ENCODE data around the gene QPCTL. TPM values are rescaled to one million over a fixed set of nuclear protein-coding genes. Genes with fewer than 3 reads are reported as not detected.
A peak's percentile ranks its signal among the peaks of the same experiment; 100 is the strongest.
"Not testable (repeated sequence)": the region's sequence is repeated elsewhere in the genome, so short reads cannot be mapped to it uniquely, and the experiment has no call there.

QPCTL gene
- total RNA-seq, 3 donors from 2014 or later (not counting 1 experiment from before 2014, with no cell fraction given): 8.7 to 11.5 (median 10.0) TPM

DNA sequence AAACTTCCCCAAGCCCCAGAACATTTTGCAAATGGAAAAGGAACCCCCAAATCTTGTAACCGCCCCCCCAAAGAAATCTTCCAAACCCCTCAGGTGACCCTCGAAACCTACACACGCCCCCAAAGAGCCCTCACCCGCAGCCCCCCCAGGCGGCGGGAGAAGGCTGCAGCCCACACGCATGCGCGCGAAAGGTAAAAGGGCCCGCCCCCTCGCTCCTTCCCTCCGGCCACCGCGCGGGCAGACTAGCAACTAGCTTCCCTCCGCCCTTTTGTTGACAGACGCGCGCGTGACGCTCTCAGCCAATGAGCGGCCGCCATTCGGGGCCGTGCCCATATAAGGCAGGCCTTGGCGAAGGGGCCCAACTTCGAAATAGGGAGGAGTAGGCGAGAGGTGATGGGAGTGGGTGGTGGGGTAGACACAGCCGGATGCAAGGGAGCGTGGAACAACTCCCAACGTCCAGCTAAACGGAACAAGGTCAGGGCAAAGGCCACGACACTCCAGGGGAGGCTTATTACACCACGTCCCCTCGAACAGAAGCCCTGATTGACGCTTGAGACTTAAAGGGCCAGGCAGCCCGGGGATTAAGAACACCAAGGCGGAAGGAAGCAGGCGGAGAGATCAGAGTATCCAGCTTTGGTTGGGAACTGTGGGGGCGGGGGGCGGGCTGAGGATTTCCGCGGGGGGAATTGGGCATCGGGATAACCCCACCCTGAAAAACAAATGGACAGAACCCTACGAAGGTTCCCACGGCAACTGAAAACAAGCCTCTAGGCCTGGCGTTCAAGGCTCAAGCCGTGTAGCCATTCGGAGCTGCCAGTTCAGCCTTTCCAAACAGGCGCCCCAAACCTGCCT lies 24.9 kb downstream of the QPCTL start:
- H3K4me1 ChIP-seq (ENCODE audit: control insufficient read depth, insufficient read depth, low read length): peaks cover 18% of the 10 kb centered on the region
- intact Hi-C loops (cut with micrococcal nuclease): loop anchor here (1.0 kb wide), 3 partner anchors 13 to 210 kb away; partner anchors contain the start of genes FBXO46, QPCTL and VASP
- H3K27ac Mint-ChIP-seq: peak overlapping the region; percentile 90 to 93
- H3K27me3 ChIP-seq (ENCODE audit: control insufficient read depth, insufficient read depth, low read length): no peaks in the 10 kb centered on the region
- no peaks in the 10 kb centered on the region for H3K27me3 Mint-ChIP-seq (ENCODE audit: low read depth in 2 of 2)
- peaks cover 25 to 35% of the 10 kb centered on the region in 2 donors for H3K4me1 Mint-ChIP-seq
- TF ChIP-seq, protein P1, sequence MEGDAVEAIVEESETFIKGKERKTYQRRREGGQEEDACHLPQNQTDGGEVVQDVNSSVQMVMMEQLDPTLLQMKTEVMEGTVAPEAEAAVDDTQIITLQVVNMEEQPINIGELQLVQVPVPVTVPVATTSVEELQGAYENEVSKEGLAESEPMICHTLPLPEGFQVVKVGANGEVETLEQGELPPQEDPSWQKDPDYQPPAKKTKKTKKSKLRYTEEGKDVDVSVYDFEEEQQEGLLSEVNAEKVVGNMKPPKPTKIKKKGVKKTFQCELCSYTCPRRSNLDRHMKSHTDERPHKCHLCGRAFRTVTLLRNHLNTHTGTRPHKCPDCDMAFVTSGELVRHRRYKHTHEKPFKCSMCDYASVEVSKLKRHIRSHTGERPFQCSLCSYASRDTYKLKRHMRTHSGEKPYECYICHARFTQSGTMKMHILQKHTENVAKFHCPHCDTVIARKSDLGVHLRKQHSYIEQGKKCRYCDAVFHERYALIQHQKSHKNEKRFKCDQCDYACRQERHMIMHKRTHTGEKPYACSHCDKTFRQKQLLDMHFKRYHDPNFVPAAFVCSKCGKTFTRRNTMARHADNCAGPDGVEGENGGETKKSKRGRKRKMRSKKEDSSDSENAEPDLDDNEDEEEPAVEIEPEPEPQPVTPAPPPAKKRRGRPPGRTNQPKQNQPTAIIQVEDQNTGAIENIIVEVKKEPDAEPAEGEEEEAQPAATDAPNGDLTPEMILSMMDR (IDR thresholded peaks at IDR 0.05): no peak
- no peaks in the 10 kb centered on the region for H3K9me3 ChIP-seq (ENCODE audit: control insufficient read depth, insufficient read depth, low read length)
- H3K27ac ChIP-seq (ENCODE audit: low read length): peak overlapping the region; percentile 96
- H3K36me3 Mint-ChIP-seq: no peaks in the 10 kb centered on the region
- H3K9me3 Mint-ChIP-seq: no peaks in the 10 kb centered on the region
- peak; percentile 95 to 98 for DNase-seq
- ATAC-seq: peak; percentile 94 to 99 (median 95)
- H3K4me3 ChIP-seq (ENCODE audit: low read length): peak overlapping the region; percentile 63
- under 1% methylated on average over 51 of the region's 51 CpGs for WGBS (ENCODE audit: insufficient coverage)
- H3K36me3 ChIP-seq (ENCODE audit: control insufficient read depth, insufficient read depth, low read length): peaks cover 12% of the 10 kb centered on the region
- peak overlapping the region; percentile 98 for H3K4me3 Mint-ChIP-seq

DNA sequence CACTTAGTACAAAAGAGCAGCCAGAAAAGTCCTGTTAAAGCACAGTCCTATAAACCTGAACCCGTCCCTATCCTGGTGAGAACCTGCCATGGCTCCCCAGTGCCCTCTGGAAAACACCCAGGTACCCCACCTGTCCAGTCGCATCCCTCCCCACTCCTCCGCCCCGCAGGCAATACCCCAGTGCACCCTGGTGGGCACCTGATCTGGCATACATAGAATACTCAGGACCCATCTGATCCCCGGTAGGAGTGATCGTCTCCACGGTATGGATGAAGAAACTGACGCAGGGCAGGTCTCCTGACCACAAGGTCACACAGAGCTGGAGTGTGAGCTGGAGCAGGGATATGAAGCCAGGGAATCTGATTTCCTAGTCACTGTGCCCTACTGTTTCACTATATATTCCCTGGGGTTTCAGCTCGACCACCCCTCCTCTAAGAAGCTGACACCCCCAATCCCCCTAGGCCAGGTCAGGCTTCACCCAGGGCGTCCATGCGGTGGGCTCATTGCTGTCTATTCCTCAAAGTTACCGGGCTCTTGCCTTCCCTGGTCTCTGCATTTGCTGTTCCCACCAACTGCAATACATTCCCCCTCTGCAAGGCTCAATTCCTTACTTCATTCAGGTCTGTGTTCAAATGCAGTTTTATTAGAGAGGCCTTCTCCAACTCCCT lies 25.7 kb downstream of the QPCTL start:
- Mint-ChIP-seq H3K4me1 (peaks cover 25 to 35% of the 10 kb centered on the region in 2 donors), H3K4me3 (peak overlapping the region; percentile 98), H3K36me3 (no peaks in the 10 kb centered on the region), H3K27ac (peak overlapping the region; percentile 90 to 93), H3K27me3 (ENCODE audit: low read depth in 2 of 2) (no peaks in the 10 kb centered on the region), H3K9me3 (no peaks in the 10 kb centered on the region)
- TF ChIP-seq, protein P1 (IDR thresholded peaks at IDR 0.05): no peak
- Histone ChIP-seq H3K4me1 (ENCODE audit: control insufficient read depth, insufficient read depth, low read length) (peaks cover 18% of the 10 kb centered on the region), H3K27ac (ENCODE audit: low read length) (peak overlapping the region; percentile 96), H3K36me3 (ENCODE audit: control insufficient read depth, insufficient read depth, low read length) (peaks cover 9% of the 10 kb centered on the region), H3K9me3 (ENCODE audit: control insufficient read depth, insufficient read depth, low read length) (no peaks in the 10 kb centered on the region), H3K4me3 (ENCODE audit: low read length) (peak overlapping the region; percentile 63), H3K27me3 (ENCODE audit: control insufficient read depth, insufficient read depth, low read length) (no peaks in the 10 kb centered on the region)
- intact Hi-C loops (cut with micrococcal nuclease): loop anchor here (1.0 kb wide), 3 partner anchors 12 to 211 kb away; partner anchors contain the start of genes FBXO46, QPCTL and VASP
- ATAC-seq: no peak
- DNase-seq: peak in 1 of 2 donors; percentile 21
- WGBS (ENCODE audit: insufficient coverage): 78% methylated on average over 12 of the region's 12 CpGs

DNA sequence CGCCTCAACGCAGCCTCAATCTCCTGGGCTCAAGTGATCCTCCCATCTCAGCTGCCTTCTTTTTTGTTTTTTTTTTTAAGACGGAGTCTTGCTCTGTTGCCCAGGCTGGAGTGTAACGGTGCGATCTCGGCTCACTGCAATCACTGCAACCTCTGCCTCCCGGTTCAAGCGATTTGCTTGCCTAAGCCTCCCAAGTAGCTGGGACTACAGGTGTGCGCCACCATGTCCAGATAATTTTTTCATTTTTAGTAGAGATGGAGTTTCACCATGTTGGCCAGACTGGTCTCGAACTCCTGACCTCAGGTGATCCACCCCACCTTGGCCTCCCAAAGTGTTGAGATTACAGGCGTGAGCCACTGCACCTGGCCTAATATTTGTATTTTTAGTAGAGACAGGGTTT lies 27.6 kb downstream of the QPCTL start:
- H3K36me3 Mint-ChIP-seq; H3K4me3 Mint-ChIP-seq; H3K36me3 ChIP-seq (ENCODE audit: control insufficient read depth, insufficient read depth, low read length); DNase-seq; H3K27me3 Mint-ChIP-seq (ENCODE audit: low read depth in 2 of 2); H3K27me3 ChIP-seq (ENCODE audit: control insufficient read depth, insufficient read depth, low read length); H3K9me3 Mint-ChIP-seq; H3K9me3 ChIP-seq (ENCODE audit: control insufficient read depth, insufficient read depth, low read length); H3K4me3 ChIP-seq (ENCODE audit: low read length); intact Hi-C loops (cut with micrococcal nuclease); H3K27ac Mint-ChIP-seq; ATAC-seq; H3K27ac ChIP-seq (ENCODE audit: low read length): not testable (repeated sequence)
- H3K4me1 Mint-ChIP-seq: peaks cover 25 to 37% of the 10 kb centered on the region in 2 donors
- WGBS (ENCODE audit: insufficient coverage): 98% methylated on average over 11 of the region's 11 CpGs
- peaks cover 18% of the 10 kb centered on the region for H3K4me1 ChIP-seq (ENCODE audit: control insufficient read depth, insufficient read depth, low read length)

DNA sequence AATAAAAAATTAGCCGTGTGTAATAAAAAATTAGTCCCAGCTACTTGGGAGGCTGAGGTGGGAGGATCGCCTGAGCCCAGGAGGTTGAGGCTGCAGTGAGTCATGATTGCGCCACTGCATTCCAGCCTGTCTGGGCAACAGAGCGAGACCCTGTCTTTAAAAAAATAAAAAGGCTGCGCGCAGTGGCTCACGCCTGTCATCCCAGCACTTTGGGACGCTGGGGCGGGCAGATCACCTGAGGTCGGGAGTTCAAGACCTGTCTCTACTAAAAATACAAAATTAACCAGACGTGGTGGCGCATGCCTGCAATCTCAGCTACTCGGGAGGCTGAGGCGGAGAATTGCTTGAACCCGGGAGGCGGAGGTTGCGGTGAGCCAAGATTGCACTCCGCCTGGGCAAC lies 36.2 kb downstream of the QPCTL start:
- WGBS (ENCODE audit: insufficient coverage): 97% methylated on average over 18 of the region's 18 CpGs
- H3K9me3 Mint-ChIP-seq; H3K27ac ChIP-seq (ENCODE audit: low read length); DNase-seq; H3K36me3 ChIP-seq (ENCODE audit: control insufficient read depth, insufficient read depth, low read length); H3K27me3 Mint-ChIP-seq (ENCODE audit: low read depth in 2 of 2); ATAC-seq; H3K27me3 ChIP-seq (ENCODE audit: control insufficient read depth, insufficient read depth, low read length); intact Hi-C loops (cut with micrococcal nuclease); H3K36me3 Mint-ChIP-seq; H3K4me3 Mint-ChIP-seq; H3K4me3 ChIP-seq (ENCODE audit: low read length); H3K9me3 ChIP-seq (ENCODE audit: control insufficient read depth, insufficient read depth, low read length): not testable (repeated sequence)
- H3K27ac Mint-ChIP-seq: peak overlapping the region in 1 of 2 donors; percentile 74
- peaks cover 20% of the 10 kb centered on the region for H3K4me1 ChIP-seq (ENCODE audit: control insufficient read depth, insufficient read depth, low read length)
- H3K4me1 Mint-ChIP-seq: peaks cover 25 to 40% of the 10 kb centered on the region in 2 donors

Data from natural killer cell (primary cell).